Inferior parietal cortex (tissue), 1 donor: Measurements from ENCODE around the gene PTPRF.
"Not testable (repeated sequence)": the region's sequence is repeated elsewhere in the genome, so short reads cannot be mapped to it uniquely, and the experiment has no call there.

Experiments
- DNase-seq: peaks from one replicate; pipeline ENCODE4 v3.0.0-alpha.2; 2016; ENCODE audit errors: extremely low spot score

The PTPRF gene

GRCh38 chr1:43537423-43538142 lies 6.9 kb downstream of the PTPRF start:
- DNase-seq = no peak

DNA sequence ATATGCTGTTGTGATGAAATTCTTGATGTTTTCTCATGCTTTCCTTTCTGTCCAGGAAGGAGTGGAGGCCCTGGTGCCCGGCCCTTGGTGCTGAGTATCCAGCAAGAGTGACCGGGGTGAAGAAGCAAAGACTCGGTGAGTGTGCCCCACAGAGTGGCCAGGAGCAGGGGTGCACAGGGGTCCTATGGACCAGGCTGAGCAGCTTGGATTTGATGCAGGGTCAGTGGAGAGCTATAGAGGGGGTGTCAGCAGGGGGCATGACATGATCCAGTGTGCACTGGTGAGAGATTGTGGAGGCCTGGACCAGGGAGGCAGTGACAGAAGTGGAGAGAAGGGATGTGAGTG lies 7.4 kb downstream of the PTPRF start:
- DNase-seq = no peak

GRCh38 chr1:43538969-43539368 lies 8.3 kb downstream of the PTPRF start:
- DNase-seq = no peak

GRCh38 chr1:43539726-43540434 lies 9.2 kb downstream of the PTPRF start:
- DNase-seq = no peak

DNA sequence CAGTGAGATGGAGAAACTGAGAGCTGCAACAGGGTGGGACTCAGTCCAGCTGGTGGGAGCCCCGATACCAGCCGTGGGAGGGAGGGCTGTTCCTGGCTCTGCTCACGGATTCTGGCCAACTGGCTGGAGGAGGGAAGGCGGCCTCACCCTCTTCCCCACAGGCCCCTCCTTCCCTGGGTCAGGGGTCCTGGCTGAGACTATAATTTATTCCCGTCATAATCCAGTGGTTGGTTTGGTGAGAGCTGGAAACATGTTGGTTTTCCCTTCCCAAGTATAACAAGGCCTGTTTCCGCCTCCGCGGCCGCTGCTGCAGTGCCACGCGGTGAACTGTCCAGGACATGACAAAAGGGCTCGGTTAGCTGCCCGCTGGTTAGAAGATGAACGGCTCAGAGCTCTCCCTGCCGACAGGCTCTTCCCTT lies 10.0 kb downstream of the PTPRF start:
- no peak for DNase-seq

GRCh38 chr1:43541141-43541540 lies 10.5 kb downstream of the PTPRF start:
- DNase-seq = no peak

- DNase-seq = peak; percentile 81
These were observed 11.2 kb downstream of the PTPRF start for GRCh38 chr1:43541721-43542401.

- DNase-seq = no peak
These were observed 12.1 kb downstream of the PTPRF start for GRCh38 chr1:43542527-43543458.

- DNase-seq = no peak
These were observed 12.9 kb downstream of the PTPRF start for GRCh38 chr1:43543567-43543966.

DNA sequence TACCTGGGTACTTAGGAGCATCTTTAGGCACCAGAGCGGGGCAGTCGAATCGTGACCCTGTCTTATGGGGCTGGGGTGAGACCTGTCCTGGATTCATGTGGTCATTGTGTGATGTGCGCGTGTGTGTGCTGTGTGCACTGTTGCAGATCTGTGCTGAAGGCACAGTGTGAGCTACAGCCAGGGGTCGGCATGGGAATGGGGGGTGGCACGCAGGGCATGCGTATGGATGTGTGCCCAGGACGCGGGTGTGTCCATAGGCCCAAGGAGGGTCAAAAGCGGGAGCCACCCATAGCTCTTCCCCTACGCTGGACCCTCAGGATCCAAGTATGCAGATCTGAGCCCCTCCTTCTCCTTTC lies 14.6 kb downstream of the PTPRF start:
- no peak for DNase-seq

DNA sequence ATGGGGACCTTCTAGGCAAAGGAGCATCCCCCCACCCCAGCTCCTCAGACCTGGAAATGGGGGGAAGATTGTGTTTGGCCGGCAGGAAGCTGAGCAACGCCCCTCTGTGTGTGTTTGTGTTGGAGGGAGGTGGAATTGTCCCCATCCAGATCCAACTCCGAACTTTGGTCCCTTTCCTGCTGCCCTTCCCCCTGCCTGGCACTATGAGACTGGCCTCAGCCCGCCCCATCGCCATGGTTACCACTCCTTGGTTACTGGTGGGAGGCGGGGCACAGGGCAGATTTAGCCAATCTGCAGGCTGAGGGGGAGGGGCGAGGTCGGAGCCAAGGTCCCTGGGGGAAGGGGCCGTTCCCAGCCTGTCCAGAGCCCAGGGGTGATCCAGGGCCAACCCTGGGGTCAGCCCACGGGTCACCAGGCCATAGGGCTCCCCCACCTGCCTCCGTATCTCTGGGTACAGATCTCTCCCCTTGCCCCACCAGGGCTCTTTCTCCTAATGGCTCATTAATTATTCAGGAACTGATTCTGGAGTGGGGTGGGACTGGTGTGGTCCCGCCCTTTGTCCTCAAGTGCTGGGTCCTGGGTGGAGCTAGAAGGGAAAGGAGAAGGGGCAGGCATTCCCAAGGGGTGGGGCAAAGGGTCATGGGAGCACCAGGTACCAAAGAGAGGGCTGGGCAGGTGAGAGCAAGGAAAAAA lies 15.2 kb downstream of the PTPRF start:
- peak; percentile 67 for DNase-seq

DNA sequence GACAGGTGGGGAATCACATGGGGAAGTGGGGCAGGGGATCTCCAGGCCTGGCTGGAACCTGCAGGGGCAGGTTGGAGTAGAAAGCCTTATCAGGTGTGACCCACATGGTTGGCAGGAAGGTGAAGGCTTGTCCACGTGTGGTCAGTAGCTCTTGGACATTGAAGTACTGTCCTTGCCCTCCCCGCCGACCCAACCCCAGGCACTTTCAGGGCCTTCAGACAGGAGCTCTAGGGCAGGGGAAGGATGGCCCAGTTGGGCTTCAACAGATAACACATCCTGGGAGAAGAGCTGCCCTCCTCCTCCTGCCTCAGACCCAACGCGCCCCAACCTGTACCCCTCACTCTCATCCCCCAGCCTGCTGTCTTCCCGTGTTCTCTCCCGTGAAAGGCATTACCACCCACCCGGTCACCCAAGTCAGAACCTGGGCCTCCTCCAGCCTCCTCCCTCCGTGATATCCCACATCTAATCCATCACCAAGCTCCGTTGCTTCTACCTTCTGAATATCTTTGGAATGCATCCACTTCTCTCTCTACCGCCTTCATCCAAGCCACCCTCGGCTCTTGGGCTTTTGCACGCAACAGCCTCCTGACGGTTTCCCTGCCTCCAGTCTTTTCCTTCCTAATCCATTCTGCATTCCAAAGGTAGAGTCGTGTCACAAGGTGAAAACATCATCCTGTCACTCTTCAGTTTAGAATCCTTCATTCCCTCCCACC lies 15.9 kb downstream of the PTPRF start:
- DNase-seq = no peak

- peak; percentile 48 for DNase-seq
These were observed 16.9 kb downstream of the PTPRF start for GRCh38 chr1:43547538-43548072.

- no peak for DNase-seq
These were observed 17.9 kb downstream of the PTPRF start for GRCh38 chr1:43548285-43549271.

GRCh38 chr1:43549394-43549793 lies 18.7 kb downstream of the PTPRF start:
- not testable (repeated sequence) for DNase-seq

GRCh38 chr1:43549921-43550597 lies 19.4 kb downstream of the PTPRF start:
- DNase-seq = no peak

GRCh38 chr1:43550598-43551246 lies 20.0 kb downstream of the PTPRF start:
- DNase-seq = no peak

DNA sequence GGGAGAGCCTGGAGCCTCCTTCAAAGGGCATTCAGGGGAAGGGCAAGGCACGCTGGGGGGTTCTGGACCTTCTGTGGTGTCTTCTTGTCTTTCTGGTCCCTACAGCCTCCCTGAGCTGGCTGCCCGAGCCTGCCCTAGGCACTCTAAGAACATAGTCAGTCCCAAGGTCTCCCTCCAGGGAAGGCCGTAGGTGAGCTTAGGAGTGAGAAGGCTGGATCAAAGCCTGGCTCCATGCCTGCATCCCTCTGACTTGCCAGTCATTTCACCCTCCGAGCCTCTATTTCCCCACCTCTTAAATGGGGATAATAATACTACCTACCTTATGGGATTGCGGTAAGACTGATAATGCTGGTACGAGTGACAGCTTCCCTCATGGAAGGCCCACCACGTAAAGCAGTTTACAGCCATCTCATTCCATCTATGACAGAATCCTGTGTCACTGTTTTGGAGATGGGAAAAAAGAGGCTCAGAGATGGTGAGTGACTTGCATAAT lies 20.8 kb downstream of the PTPRF start:
- DNase-seq = no peak
